Measurements from ENCODE around the gene SLC44A5.

DNA sequence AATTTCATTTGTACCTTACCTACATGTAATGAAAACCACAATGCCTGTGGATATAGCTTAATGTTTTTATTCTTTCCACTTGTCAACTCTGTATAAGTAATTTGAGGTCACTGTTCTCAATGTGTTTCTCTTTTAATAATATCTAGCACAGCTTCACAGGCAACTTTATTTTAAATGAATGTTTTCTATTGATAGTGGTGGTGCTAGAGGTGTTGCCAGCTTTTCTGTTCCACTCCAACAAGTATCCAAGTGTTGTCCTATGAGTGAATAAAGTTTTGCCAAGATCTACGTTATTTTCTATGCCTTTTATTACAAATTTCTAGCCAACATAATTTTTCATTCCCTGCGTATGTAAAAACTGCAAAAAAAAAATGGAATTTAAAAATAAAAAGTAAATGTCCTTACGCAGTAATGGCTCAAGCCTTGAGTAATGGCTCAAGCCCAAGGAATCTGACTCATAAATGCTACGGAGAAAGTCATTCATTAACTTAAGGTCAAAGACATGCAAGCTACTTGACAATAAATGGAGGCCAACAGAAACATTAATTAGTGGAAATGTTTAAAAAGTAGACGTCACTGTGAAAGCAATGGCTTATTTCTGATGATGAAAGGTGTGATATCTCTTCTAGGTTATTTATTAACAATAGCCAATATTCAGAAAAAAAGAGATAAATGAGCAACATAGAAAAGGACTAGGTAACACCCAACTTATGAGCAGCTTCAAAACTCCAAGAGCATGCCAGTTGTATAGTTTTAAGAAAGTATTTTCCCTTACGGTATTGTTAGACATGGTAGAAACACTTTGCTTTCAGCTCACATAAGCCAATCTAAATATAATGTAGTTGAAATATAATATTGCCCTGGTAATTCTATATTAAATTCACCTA lies 71.4 kb downstream of the SLC44A5 start:
- TF ChIP-seq POLR2A (IDR thresholded peaks at IDR 0.05; ENCODE audit: low read length) (no peak), GATA1 (IDR thresholded peaks at IDR 0.05; ENCODE audit: low read depth, low read length) (no peak)

All from erythroblast (primary cell).